HepG2 (cell line): ENCODE measurements around the gene PASK. TPM values are rescaled to one million over a fixed set of nuclear protein-coding genes. Genes with fewer than 3 reads are reported as not detected.

Experiments used
- ARNT2 ChIP-seq: sonication (generic); formaldehyde crosslinking; IDR thresholded peaks from 2 replicates; pipeline ENCODE4 v1.8.0; 2022; ENCODE audit warnings: mild to moderate bottlenecking, low read depth, missing genetic modification reagents, moderate library complexity
- ATF3 ChIP-seq: sonication (generic); formaldehyde crosslinking; IDR thresholded peaks from 2 replicates; pipeline ENCODE4 v1.4.0; 2020; ENCODE audit warnings: missing genetic modification reagents
- BCL6 ChIP-seq: IDR thresholded peaks from 2 replicates; pipeline ENCODE4 v1.6.1; 2016; ENCODE audit warnings: missing genetic modification reagents, missing compliant biosample characterization
- DMAP1 ChIP-seq: IDR thresholded peaks from 2 replicates; pipeline ENCODE4 v1.6.1; 2016
- DMTF1 ChIP-seq: sonication (generic); formaldehyde crosslinking; IDR thresholded peaks from 2 replicates; pipeline ENCODE4 v1.4.0; 2020; ENCODE audit warnings: mild to moderate bottlenecking, missing genetic modification reagents
- HHEX ChIP-seq: IDR thresholded peaks from 2 replicates; pipeline ENCODE4 v1.6.1; 2016; ENCODE audit warnings: control low read depth
- HINFP ChIP-seq: sonication (generic); formaldehyde crosslinking; IDR thresholded peaks from 2 replicates; pipeline ENCODE4 v1.4.0; 2020; ENCODE audit warnings: low read depth, mild to moderate bottlenecking, missing genetic modification reagents
- ISL2 ChIP-seq: sonication (generic); formaldehyde crosslinking; IDR thresholded peaks from 2 replicates; pipeline ENCODE4 v1.5.0; 2020; ENCODE audit warnings: missing genetic modification reagents
- NCOA2 ChIP-seq: sonication (generic); formaldehyde crosslinking; IDR thresholded peaks from 2 replicates; pipeline ENCODE4 v1.8.0; 2022; ENCODE audit warnings: inconsistent platforms
- PAX8 ChIP-seq: sonication (generic); formaldehyde crosslinking; IDR thresholded peaks from 2 replicates; pipeline ENCODE4 v1.8.0; 2022; ENCODE audit warnings: mild to moderate bottlenecking, missing genetic modification reagents, borderline replicate concordance
- POLR2AphosphoS2 ChIP-seq: IDR thresholded peaks from 2 replicates; pipeline ENCODE4 v1.6.1; 2011; ENCODE audit warnings: low read depth, low read length, improper control_type of control experiment
- PRPF4 ChIP-seq: fragments of 200-400 bp; formaldehyde crosslinking; IDR thresholded peaks from 2 replicates; pipeline ENCODE4 v1.6.1; 2016; ENCODE audit warnings: low read length, low read depth; ENCODE audit not compliant: poor library complexity, severe bottlenecking
- RARG ChIP-seq: sonication (generic); formaldehyde crosslinking; IDR thresholded peaks from 2 replicates; pipeline ENCODE4 v1.4.0; 2020; ENCODE audit warnings: low read depth, mild to moderate bottlenecking, missing genetic modification reagents
- SMARCC2 ChIP-seq: fragments of 450-650 bp; IDR thresholded peaks from 2 replicates; pipeline ENCODE4 v1.6.1; 2017; ENCODE audit warnings: antibody characterized with exemption, mild to moderate bottlenecking
- SRF ChIP-seq: IDR thresholded peaks from 2 replicates; pipeline ENCODE4 v1.6.1; 2011; ENCODE audit warnings: mild to moderate bottlenecking, low read depth, low read length, moderate library complexity
- TBX3 ChIP-seq: fragments of 450-650 bp; IDR thresholded peaks from 2 replicates; pipeline ENCODE4 v1.6.1; 2017; ENCODE audit warnings: antibody characterized with exemption, mild to moderate bottlenecking, inconsistent platforms, borderline replicate concordance
- TRIM22 ChIP-seq: fragments of 450-650 bp; IDR thresholded peaks from 2 replicates; pipeline ENCODE4 v1.6.1; 2017
- ZBTB20 ChIP-seq: sonication (generic); formaldehyde crosslinking; IDR thresholded peaks from 2 replicates; pipeline ENCODE4 v1.8.1; 2023; ENCODE audit warnings: missing genetic modification reagents, low read depth, mild to moderate bottlenecking, borderline replicate concordance
- ZFP41 ChIP-seq: sonication (generic); formaldehyde crosslinking; IDR thresholded peaks from 2 replicates; pipeline ENCODE4 v1.4.0; 2020; ENCODE audit warnings: mild to moderate bottlenecking, missing genetic modification reagents, borderline replicate concordance
- ZNF253 ChIP-seq: sonication (generic); formaldehyde crosslinking; IDR thresholded peaks from 2 replicates; pipeline ENCODE4 v1.8.0; 2022; ENCODE audit warnings: mild to moderate bottlenecking, missing genetic modification reagents, borderline replicate concordance
- ZNF274 ChIP-seq: sonication (generic); formaldehyde crosslinking; IDR thresholded peaks from 2 replicates; pipeline ENCODE4 v1.5.1; 2020; ENCODE audit warnings: mild to moderate bottlenecking, missing genetic modification reagents
- ZNF343 ChIP-seq: sonication (generic); formaldehyde crosslinking; IDR thresholded peaks from 2 replicates; pipeline ENCODE4 v1.4.0; 2020; ENCODE audit warnings: mild to moderate bottlenecking, missing genetic modification reagents
- ZNF468 ChIP-seq: sonication (generic); formaldehyde crosslinking; IDR thresholded peaks from 2 replicates; pipeline ENCODE4 v1.8.0; 2022; ENCODE audit warnings: mild to moderate bottlenecking, moderate library complexity, missing genetic modification reagents
- ZNF616 ChIP-seq: sonication (generic); formaldehyde crosslinking; IDR thresholded peaks from 2 replicates; pipeline ENCODE4 v1.5.0; 2020; ENCODE audit warnings: low read depth, mild to moderate bottlenecking, missing genetic modification reagents
- ZNF672 ChIP-seq: sonication (generic); formaldehyde crosslinking; IDR thresholded peaks from 2 replicates; pipeline ENCODE4 v1.8.1; 2022; ENCODE audit warnings: missing genetic modification reagents
- ZNF761 ChIP-seq: sonication (generic); formaldehyde crosslinking; conservative IDR thresholded peaks from 2 replicates; pipeline ENCODE4 v1.4.0; 2020; ENCODE audit warnings: mild to moderate bottlenecking, missing genetic modification reagents
- ZNF878 ChIP-seq: sonication (generic); formaldehyde crosslinking; IDR thresholded peaks from 2 replicates; pipeline ENCODE4 v1.8.1; 2023; ENCODE audit warnings: mild to moderate bottlenecking, missing genetic modification reagents, moderate library complexity
- polyA plus RNA-seq, 8 experiments: library from polyadenylated mRNA; depleted of rRNA in 3 of 8; stranded (reverse) in 7 of 8; unstranded in 1 of 8; fragments of >200 nt; fragmentation: Illumina TruSeq in 4 of 8; extraction: Trizol in 4 of 8; gene quantifications; 2 replicates each; pipeline versions ENCODE4 v1.2.1 to v1.2.3, GENCODE V29; 2011 to 2016; ENCODE audit warnings: low read depth in 4 of 8, missing spikeins in 1 of 8, mixed read lengths in 1 of 8; ENCODE audit not compliant: insufficient read depth in 1 of 8
- total RNA-seq, 5 experiments: library from RNA; depleted of rRNA; stranded (reverse); fragments of >200 nt; fragmentation: Illumina TruSeq; extraction: Trizol; gene quantifications; 2 replicates each; pipeline ENCODE4 v1.2.3, GENCODE V29; 2016; ENCODE audit warnings: low read depth in 1 of 5

PASK gene
- total and polyA plus RNA-seq, 2 of the 13 experiments (the other 11 are each of a cell fraction or from before 2014, with no cell fraction given), result 6.9 to 17.0 TPM

GRCh38 chr2:241102239-241102803, 47.0 kb downstream of the PASK start, which contains the start of gene MTERF4 (continued):
- TF ChIP-seq TRIM22 (no peak), POLR2AphosphoS2 (no peak), NCOA2 (CRISPR knock-in tag) (peak; percentile 85), ISL2 (CRISPR knock-in tag) (peak; percentile 95), ZNF343 (CRISPR knock-in tag) (peak; percentile 97), SMARCC2 (no peak), ZNF878 (peak; percentile 97), ZNF616 (CRISPR knock-in tag) (peak; percentile 96), ZNF468 (CRISPR knock-in tag) (peak; percentile 96; the same call in 1 of the 2 replicates), ZBTB20 (CRISPR knock-in tag) (peak; percentile 89), ZNF253 (CRISPR knock-in tag) (0 out of 2 replicates have a peak, but pooled peaks have one; percentile 82), ATF3 (peak; percentile 91), TBX3 (peak; percentile 33; the same call in 1 of the 2 replicates), HHEX (CRISPR knock-in tag) (peak; percentile 78), DMTF1 (no peak), BCL6 (peak; percentile 92), HINFP (CRISPR knock-in tag) (peak; percentile 64; the same call in 1 of the 2 replicates), ZNF672 (peak; percentile 94; the same call in 1 of the 2 replicates), SRF (peak; percentile 77), ZNF761 (CRISPR knock-in tag) (peak; percentile 86), RARG (no peak; the same call in 1 of the 2 replicates), ZNF274 (CRISPR knock-in tag) (peak; percentile 98), ZFP41 (CRISPR knock-in tag) (no peak; the same call in 1 of the 2 replicates), DMAP1 (CRISPR knock-in tag) (peak; percentile 98), ARNT2 (CRISPR knock-in tag) (peak; percentile 99), PAX8 (no peak), PRPF4 (peak; percentile 50)
